HG03280 (cell line): ENCODE data around the gene TBC1D9B.
A peak's percentile ranks its signal among the peaks of the same experiment; 100 is the strongest.

ENCODE experiments used
- ATAC-seq: cut with Tn5 transposase; IDR thresholded peaks from one replicate; pipeline ENCODE4 v1.9.1; 2021; ENCODE audit warnings: mild to moderate bottlenecking, moderate library complexity; ENCODE audit not compliant: unreplicated experiment

Gene TBC1D9B

GRCh38 chr5:179870952-179871351 lies 36.7 kb downstream of the TBC1D9B start:
- no peak for ATAC-seq

- ATAC-seq: no peak
Measured at GRCh38 chr5:179870403-179870903, 37.2 kb downstream of the TBC1D9B start.

DNA sequence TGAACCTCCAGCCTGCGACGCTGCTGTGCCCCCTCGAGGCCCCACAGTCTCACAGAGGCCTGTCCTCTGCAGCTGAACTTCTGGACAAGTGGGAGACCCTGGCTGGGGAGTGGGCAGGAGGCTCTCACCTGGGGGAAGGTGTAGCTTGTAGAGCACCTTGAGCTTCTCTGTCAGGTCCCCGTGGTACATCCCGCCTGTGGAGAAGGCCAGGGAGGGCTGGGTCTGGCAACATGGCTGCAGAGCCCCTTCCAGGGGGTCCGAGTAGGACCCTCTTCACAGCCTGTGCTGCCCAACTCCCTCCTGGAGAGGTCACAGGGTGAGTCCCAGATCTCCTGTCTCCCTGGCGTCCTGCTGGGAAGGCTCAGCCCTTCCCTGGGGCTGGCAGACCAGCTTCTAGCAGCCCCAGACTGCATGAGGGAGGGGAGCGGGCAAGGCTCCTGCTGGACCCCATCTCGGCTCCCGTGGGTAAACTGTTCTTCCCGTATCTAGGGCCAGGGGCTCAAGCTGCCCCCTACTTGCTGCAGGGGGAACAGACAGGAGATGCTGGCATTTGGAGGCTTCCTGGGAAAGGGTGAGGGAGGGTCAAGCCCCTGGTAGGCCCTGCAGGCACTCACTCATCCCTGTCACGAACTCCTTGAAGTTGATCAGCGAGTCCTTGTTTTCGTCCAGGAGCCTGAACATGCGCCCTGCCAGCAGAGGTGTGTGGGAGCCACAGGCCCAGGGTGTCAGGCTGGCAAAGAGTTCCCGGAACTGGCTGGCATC lies 37.9 kb downstream of the TBC1D9B start:
- no peak for ATAC-seq

DNA sequence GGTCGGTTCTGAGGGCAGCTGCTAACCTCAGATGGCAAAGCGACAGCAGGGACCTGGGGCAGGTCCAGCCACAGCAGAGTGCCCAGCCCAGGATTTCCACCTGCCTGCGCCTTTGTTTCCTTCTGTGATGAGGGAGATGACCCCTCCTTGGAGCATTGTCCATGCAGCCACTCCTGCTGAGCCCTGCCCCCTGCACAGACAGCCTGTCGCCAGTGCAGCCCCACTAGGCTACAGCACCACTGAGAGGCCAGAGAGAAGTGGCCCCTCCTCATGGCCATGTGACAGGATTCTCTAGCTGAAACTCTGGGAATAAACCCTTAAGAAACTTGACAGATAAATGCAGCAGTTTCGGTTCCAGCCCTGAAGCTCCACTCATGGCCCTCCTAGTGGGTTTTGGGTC lies 38.6 kb downstream of the TBC1D9B start:
- no peak for ATAC-seq

DNA sequence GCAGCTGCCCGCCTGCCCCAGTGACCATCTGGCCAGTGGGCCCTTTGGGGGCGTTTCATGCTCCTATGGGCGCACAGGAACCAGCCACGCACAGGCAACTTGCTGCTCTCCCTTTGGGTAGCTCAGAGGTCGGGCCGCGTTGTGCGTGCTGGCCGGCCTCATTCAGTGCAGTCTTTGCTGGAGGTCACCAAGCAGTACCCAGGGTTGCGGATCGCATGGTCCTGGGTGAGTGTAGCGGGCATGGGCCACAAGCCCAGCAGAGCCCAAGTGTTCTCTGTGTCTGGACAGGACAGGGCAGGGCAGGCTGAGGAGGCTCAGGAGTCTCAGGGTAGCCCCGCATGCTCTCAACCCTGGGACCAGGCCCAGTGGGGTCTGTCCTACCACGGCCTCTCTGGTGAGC lies 39.2 kb downstream of the TBC1D9B start:
- no peak for ATAC-seq

DNA sequence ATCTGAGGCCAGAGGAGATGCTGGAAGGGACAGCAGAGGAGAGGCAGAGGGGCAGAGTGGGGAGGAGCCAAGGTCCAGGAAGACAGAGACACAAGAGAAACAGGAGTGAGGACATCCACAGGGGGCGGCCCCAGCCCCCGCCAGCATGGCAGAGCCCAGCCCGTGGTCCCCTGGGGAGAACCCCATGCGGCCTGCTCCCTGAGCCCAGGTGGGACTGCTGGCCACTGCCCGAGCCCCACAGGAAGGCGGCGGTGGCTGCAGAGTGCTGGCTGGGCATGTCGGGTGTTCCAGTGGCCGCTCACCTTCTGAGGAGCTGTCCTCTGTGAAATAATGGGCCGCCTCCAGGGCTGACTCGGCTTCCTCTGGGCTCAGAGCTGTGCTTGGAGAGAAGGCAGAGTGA lies 40.2 kb downstream of the TBC1D9B start:
- ATAC-seq: no peak

DNA sequence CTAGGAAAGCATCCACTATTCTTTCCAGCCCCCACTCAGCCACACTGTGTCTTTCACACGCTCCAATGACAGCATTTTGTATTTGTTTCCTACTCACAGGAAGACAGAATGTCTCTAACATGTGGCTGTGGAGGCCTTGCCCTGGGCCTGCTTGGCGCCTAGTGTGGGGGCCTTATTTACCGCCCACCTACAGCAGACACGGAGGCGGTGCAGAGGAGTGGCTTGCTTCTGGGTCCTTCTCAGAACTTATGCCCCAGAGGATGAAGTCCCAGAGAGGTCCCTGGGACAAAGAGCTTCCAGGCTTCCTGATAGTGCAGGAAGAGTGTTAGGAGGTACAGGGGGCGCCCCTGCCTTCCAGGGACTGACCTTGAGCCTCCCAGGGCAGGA lies 40.6 kb downstream of the TBC1D9B start:
- no peak for ATAC-seq

DNA sequence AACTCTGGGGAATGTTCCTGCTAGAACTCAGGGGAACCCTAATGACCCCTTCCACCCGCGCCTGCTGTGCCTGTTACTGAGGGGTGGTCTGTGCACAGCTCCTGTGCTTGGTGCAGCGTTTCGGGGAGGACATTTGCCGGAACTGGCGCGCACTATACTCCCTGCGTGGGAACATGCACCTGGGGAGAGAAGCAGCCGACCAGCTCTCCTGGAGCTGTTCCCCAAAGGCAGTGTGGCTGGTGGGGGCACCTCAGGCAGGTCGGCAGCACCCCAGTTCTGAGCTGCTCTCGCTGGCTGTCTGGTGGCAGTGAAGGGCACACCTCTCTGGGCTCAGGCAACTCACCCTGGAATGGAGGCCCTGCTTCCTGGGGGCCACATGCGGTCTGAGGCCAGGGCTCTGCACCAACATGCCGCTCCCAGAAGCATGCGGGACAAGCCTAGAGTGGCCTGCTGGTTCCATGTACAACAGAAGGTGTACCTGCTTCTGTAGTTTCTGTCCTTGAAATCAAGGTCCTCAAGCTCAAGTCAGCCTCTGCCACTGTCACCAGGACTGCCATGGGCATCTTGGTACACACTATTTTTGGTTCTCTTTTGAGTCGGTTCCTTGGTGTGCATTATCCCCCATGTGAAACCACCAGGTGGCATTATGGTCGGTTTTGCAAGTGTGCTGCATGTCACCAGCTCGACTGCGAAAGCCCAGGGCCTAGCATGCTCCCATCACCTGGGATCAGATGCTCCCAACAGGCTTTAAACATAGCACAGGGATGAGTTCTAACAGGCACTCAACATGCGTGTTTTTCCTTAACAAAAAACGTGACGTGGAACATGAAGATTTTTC lies 41.2 kb downstream of the TBC1D9B start:
- ATAC-seq: no peak

DNA sequence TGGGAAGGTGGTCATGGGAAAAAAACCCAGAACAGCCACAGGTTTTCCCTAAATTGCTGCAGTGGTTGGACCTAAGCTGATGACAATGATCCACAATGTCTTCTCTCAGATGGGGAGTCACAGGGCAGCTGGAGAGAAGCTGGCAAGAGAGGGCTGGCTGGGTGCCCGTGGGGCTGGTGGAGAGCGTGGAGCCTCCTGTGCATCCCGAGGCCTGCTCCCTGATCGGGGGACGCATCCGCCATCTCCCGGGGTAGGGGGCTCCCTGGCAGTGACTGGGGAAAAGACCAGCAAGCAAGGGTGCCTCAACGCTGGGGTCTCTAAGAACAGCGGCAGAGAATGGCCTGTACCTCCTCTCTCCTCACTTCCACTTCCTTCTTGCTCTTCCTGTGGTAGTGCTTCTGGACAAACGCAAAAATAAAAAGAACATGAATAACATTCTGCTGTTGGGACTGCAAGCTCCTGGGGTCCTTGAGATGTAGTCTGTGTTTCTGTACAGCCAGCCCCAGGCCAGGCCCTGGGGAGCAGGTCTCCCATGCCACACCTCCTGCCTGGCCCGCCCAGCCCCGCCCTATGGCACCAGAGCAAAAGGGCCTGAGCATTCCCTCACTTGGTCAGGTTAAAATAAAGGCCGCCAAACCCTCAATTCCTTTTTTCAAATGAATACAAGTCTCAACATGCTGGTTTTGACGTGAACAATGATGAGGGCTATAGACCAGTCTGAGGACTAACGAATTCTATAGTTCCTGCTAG lies 42.0 kb downstream of the TBC1D9B start:
- ATAC-seq: no peak

GRCh38 chr5:179864686-179865085 lies 43.0 kb downstream of the TBC1D9B start:
- ATAC-seq: no peak

DNA sequence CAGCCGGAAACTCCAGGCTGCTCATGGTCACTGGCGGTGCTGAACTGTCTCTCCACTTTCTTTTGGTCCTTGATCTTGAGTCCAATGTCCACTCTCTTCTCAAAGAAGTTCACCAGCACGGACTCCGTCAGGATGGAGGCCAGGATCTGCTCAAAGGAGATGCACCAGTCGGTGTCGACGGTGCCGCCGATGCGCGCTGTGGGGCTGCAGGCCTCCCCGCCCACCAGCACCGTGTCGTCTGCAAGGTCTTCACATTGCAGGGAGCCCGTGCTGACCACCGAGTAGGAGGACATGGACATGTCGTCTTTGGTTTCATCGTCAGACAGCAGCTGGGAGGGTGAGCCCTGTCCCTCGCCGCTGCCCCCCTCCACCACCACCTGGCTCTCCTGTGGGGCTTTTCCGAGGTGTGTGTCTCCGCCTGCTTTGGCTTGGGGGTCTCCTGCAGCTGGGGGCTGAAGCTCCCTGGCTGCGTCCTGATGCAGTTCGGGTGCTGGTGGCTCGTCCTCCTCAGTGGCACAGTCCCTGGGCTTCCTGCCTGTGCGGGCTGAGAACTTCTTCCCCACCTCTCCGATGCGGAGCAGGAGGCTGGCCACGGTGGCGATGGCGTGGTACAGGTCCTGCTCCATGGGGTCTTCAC lies 44.1 kb downstream of the TBC1D9B start:
- no peak for ATAC-seq

- ATAC-seq: no peak
Measured at GRCh38 chr5:179862891-179863290, 44.8 kb downstream of the TBC1D9B start.

DNA sequence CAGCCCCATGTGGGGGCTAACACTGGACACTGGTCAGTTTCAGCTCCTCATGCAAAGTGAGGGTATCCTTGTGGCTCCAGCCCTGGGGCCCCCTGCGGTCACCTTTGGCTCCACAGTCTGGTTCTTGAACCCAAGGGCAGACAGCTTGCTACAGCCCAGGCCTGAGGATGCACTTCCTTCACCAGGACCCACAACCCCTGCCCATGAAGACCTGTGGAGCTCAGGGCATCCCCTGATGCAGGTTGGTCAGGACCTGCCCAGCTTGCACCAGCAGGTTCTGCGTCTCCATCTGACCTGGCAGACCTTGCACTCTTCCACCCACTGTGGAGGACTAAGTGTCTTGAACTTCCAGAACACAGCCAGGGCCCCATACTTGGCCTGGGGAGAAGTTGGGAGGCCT lies 45.4 kb downstream of the TBC1D9B start:
- ATAC-seq: no peak

DNA sequence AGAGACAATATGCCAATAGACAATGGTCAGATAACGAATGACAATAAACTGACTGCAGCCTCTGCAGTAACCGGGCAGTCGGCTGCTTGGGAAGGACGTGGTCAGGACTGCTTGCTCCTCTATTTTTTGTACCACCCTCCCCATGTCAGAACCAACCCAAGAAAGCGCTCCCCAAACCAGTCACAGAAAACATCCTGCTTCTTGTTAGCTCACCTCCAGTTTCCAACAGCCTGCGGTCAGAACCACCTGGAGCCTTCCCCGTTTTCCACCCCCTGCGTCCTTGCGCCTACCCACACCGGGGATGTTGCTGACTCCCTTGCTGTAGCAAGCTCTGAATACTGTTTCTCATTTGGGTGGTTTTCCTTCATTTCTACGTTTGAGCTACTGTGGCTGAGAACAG lies 47.4 kb downstream of the TBC1D9B start:
- ATAC-seq: no peak

DNA sequence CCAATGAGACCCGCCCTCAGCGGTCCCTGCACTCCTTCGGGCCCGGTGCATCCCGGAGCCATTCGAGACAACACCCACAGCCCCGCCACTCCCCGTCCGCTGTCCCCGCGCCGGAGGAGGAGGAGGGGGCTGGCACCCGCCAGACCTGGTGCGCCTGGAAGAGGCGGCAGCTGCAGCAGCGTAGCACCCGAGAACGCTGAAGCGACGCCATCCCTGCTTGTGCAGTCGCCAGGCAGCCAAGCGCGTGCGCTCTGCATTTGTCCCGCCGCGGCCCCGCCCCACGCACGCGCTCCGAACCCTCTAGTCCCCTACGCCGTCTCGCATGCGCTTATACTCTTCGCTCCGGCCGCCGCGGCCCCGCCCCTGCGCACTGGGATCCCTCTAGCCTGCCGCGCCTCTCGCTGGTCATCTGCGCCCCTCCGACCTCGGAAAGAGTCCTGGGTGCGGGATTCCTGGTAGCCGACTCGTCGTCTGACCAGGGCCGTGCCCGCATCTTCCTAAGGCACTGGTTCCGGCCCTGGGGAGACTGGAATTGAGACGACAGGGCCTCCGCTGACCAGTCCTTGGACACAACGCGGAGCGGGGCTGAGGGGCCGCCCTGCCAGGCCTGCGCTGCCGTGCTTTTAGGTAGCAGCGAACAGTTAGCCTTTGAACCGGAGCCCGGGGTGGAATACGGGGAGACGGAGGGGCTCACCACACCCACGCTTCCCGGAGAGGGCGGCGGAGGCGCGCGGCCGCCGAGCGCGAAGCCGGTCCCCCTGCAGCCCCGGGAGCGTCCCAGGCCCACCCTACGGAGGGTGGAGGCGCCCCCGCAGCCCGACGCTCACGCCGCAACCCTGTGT lies 48.9 kb downstream of the TBC1D9B start, which contains the start of gene MRNIP:
Gene MRNIP (minus strand): TSS at position 232 of the 842 bp plus-strand sequence. CDS start 21 bp downstream, at position 211.
- peak; percentile 93 for ATAC-seq

DNA sequence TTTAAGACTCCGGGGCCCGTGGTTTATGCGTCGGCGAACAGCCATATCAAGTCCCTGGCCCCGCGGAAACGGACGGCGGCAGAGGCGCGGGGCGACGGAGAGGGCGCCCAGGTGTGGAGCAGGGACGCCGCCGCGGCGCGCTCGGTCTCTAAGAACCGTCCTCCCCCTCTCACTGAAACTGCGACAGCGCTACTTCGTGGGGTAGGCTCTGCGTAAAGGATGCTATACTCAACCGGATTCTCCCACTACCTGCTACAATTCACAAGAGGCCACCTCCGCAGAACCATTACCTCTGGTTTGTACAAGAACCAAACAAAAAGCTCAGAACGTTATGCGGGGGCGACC lies 49.5 kb downstream of the TBC1D9B start:
- peak; percentile 42 for ATAC-seq

DNA sequence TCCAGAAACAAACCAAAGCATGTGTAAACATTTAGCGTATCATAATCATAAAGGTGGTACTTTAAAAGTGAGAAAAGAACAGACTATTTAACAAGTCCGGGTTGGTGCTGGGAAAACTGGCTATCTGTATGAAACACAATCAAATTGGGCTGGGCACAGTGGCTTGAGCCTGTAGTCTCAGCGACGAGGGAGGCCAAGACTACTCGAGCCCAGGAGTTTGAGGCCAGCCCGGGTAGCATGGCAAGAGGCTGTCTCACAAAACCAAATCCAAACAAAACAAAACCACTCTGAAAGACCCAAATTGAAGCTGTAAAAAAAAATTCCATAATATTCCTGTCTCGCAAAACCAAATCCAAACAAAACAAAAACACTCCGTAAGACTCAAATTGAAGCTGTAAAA lies 53.3 kb downstream of the TBC1D9B start:
- ATAC-seq: no peak

DNA sequence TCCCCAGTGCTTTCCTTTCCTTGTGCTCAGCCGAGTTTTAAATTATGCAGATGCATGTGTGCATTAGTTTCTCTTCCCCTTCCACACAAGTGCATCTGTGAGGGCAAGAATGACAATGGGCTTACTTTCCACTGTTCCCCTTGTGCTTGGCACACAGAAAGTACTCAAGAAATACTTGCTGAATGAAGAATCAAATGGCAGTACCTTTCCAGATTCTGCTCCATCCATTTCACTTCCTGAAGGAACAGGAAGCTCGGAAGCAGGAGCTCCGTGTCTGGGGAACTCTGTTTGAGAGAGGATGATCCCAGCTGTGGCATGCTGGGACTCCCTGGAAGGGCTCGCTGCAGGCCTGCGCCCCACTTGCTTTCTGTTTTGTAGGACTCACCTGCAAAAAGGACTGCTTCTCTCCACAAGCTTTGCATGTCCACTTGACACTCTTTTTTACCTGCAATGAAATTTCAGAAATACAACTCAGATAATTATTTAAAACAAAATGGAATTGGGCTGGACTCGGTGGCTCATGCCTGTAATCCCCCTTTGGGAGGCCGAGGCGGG lies 54.6 kb downstream of the TBC1D9B start:
- peak; percentile 86 for ATAC-seq

GRCh38 chr5:179841621-179842020 lies 66.1 kb downstream of the TBC1D9B start:
- no peak for ATAC-seq

- no peak for ATAC-seq
Measured at GRCh38 chr5:179840766-179841165, 66.9 kb downstream of the TBC1D9B start.
